Kidney (tissue), 14 donors: Measurements from ENCODE around the gene ANKRD44. TPM values are rescaled to one million over a fixed set of nuclear protein-coding genes. Genes with fewer than 3 reads are reported as not detected.

Experiments
- DNase-seq, 5 donors: peaks; one replicate each; pipeline ENCODE4 v3.0.0-alpha.2; 2013 to 2020
- FAIRE-seq: peaks from 2 replicates; lab custom pipeline; 2012; peaks lifted over from hg19 to GRCh38; lab: Jason Lieb, UNC
- H3K27ac ChIP-seq, 2 donors: one replicate each; pipeline ENCODE4 v1.7.0; 2013; ENCODE audit warnings: low read depth in 2 of 2, low read length in 2 of 2, inconsistent platforms in 1 of 2
- H3K27me3 ChIP-seq: one replicate; pipeline ENCODE4 v1.7.1; 2013; ENCODE audit warnings: low read length, inconsistent platforms; ENCODE audit not compliant: control insufficient read depth, insufficient read depth
- H3K36me3 ChIP-seq, 3 donors: one replicate each; pipeline versions ENCODE4 v1.7.0 to v1.7.1; 2013; ENCODE audit warnings: low read length in 3 of 3, control low read depth in 1 of 3, inconsistent platforms in 1 of 3; ENCODE audit not compliant: insufficient read depth in 3 of 3, control insufficient read depth in 2 of 3
- H3K4me1 ChIP-seq, 3 donors: one replicate each; pipeline versions ENCODE4 v1.7.0 to v1.7.1; 2013; ENCODE audit warnings: low read length in 3 of 3, inconsistent platforms in 1 of 3, low read depth in 1 of 3; ENCODE audit not compliant: control insufficient read depth in 2 of 3, insufficient read depth in 2 of 3
- H3K4me3 ChIP-seq, 3 donors: one replicate each; pipeline versions ENCODE4 v1.7.0 to v1.8.1; 2013; ENCODE audit warnings: low read length in 3 of 3, control low read depth in 1 of 3, inconsistent platforms in 1 of 3
- H3K9ac ChIP-seq, 3 donors: one replicate each; pipeline versions ENCODE4 v1.7.0 to v1.7.1; 2013; ENCODE audit warnings: low read length in 3 of 3, control low read depth in 1 of 3, inconsistent platforms in 1 of 3
- H3K9me3 ChIP-seq, 3 donors: one replicate each; pipeline versions ENCODE4 v1.7.0 to v1.7.1; 2013; ENCODE audit warnings: low read length in 3 of 3, control low read depth in 1 of 3, inconsistent platforms in 1 of 3; ENCODE audit not compliant: control insufficient read depth in 2 of 3, insufficient read depth in 1 of 3
- intact Hi-C: fragments of 100-400 bp; cut with DNase I; formaldehyde crosslinking; loops from one replicate; pipeline ENCODE4 v1.11.1; 2022
- polyA plus RNA-seq: library from polyadenylated mRNA; stranded (reverse); fragments of 350-450 nt; fragmentation: Illumina TruSeq; extraction: RNeasy Lipid Tissue Mini Kit (QIAGEN cat#74804); gene quantifications from one replicate; pipeline ENCODE4 v1.2.3, GENCODE V29; 2014; ENCODE audit warnings: low read depth, low replicate concordance; ENCODE audit not compliant: insufficient read depth
- total RNA-seq: library from RNA; stranded (reverse); fragmentation: NEBNext Ultra II Directional; extraction: Animal tissue kit (Norgen Biotek cat#: 25700); gene quantifications from one replicate; pipeline ENCODE4 v1.2.1, GENCODE V29; 2021
- TF ChIP-seq, protein P1 (sequence below): IDR thresholded peaks from 3 replicates; pipeline ENCODE4 v1.5.1; 2012; ENCODE audit warnings: mild to moderate bottlenecking, moderate library complexity, borderline replicate concordance; ENCODE audit not compliant: insufficient read depth; ENCODE audit errors: extremely low read depth
- donor health status: control.
- donor health status: control.
- donor health status: control.
- donor health status: control.
- donor health status: control.
- donor health status: DM: yes; HTN: yes; CAD: no.
- donor health status: Normal renal cell carcinoma (clear cell type).

The ANKRD44 gene
- total and polyA plus RNA-seq, 2 donors from 2014 or later = 2.2 to 39.2 TPM

DNA sequence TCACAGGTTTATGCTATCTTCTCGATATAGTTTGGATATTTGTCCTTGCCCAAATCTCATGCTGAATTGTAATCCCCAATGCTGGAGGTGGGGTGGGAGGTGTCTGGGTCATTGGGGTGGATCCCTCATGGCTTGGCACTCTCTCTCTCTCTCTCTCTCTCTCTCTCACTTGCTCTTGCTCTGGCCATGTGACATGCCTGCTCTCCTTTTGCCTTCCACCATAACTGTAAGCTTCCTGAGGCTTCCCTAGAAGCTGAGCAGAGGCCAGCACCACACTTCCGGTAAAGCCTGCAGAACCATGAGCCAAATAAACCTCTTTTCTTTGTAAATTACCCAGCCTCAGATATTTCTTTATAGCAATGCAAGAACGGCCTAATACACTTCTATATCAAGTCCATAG is 342.8 kb downstream of the ANKRD44 start:
- intact Hi-C loops = no loop called here

DNA sequence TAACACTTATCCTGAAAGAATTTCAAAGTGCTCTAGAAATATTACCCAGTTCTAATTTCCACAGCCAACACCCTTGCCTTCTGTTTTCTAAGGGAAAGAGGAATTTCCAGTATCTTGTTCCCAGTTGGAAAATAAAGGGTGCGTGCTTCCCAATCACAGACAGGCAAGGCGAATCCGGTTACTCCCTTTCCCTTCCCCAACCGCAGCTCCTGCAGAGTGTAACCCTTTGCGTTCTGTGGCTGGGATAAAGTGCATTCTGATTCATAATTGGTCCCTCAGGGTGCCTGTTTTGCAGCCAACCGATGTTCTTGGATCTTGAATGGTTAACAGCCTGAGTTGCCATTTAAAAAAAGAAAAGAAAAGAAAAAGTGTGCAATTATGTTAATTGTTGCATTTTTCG is 343.5 kb downstream of the ANKRD44 start:
- TF ChIP-seq, protein P1, sequence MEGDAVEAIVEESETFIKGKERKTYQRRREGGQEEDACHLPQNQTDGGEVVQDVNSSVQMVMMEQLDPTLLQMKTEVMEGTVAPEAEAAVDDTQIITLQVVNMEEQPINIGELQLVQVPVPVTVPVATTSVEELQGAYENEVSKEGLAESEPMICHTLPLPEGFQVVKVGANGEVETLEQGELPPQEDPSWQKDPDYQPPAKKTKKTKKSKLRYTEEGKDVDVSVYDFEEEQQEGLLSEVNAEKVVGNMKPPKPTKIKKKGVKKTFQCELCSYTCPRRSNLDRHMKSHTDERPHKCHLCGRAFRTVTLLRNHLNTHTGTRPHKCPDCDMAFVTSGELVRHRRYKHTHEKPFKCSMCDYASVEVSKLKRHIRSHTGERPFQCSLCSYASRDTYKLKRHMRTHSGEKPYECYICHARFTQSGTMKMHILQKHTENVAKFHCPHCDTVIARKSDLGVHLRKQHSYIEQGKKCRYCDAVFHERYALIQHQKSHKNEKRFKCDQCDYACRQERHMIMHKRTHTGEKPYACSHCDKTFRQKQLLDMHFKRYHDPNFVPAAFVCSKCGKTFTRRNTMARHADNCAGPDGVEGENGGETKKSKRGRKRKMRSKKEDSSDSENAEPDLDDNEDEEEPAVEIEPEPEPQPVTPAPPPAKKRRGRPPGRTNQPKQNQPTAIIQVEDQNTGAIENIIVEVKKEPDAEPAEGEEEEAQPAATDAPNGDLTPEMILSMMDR = no peak
- peak in 3 of 5 donors; percentile 37 to 82 (median 72) for DNase-seq
- no peaks in the 10 kb centered on the region for H3K9me3 ChIP-seq
- H3K4me1 ChIP-seq = peaks cover 0 to 7% (median 0%) of the 10 kb centered on the region in 3 donors
- peak overlapping the region; percentile 26 to 60 (median 46) for H3K4me3 ChIP-seq
- H3K36me3 ChIP-seq = no peaks in the 10 kb centered on the region
- H3K9ac ChIP-seq = peak overlapping the region in 2 of 3 donors; percentile 19 to 27
- intact Hi-C loops = no loop called here
- no peak overlapping the region for H3K27ac ChIP-seq
- no peak for FAIRE-seq
- H3K27me3 ChIP-seq = no peaks in the 10 kb centered on the region

More for the DNA sequence above, 342.8 kb downstream of the ANKRD44 start:
- Histone ChIP-seq H3K9ac (no peak overlapping the region), H3K27me3 (no peaks in the 10 kb centered on the region), H3K4me1 (peaks cover 0 to 7% (median 0%) of the 10 kb centered on the region in 3 donors), H3K36me3 (no peaks in the 10 kb centered on the region), H3K9me3 (no peaks in the 10 kb centered on the region), H3K27ac (no peak overlapping the region), H3K4me3 (no peak overlapping the region)
- TF ChIP-seq, protein P1 = no peak
- FAIRE-seq (no peak), DNase-seq (no peak)

- Histone ChIP-seq H3K9me3 (no peaks in the 10 kb centered on the region), H3K9ac (no peak overlapping the region), H3K36me3 (no peaks in the 10 kb centered on the region), H3K27ac (no peak overlapping the region), H3K27me3 (no peaks in the 10 kb centered on the region), H3K4me1 (peaks cover 0 to 7% (median 0%) of the 10 kb centered on the region in 3 donors), H3K4me3 (no peak overlapping the region)
- intact Hi-C loops = no loop called here
- FAIRE-seq = no peak
- TF ChIP-seq, protein P1 = no peak
- DNase-seq = no peak
These were observed 344.5 kb downstream of the ANKRD44 start for GRCh38 chr2:196966061-196966460.

GRCh38 chr2:196965651-196966050 is 344.9 kb downstream of the ANKRD44 start:
- H3K4me1 ChIP-seq = peaks cover 0 to 7% (median 0%) of the 10 kb centered on the region in 3 donors
- H3K9me3 ChIP-seq = no peaks in the 10 kb centered on the region
- no peak overlapping the region for H3K4me3 ChIP-seq
- no peak overlapping the region for H3K27ac ChIP-seq
- DNase-seq = no peak
- intact Hi-C loops = no loop called here
- H3K36me3 ChIP-seq = no peaks in the 10 kb centered on the region
- no peak for FAIRE-seq
- TF ChIP-seq, protein P1 = no peak
- no peaks in the 10 kb centered on the region for H3K27me3 ChIP-seq
- H3K9ac ChIP-seq = no peak overlapping the region
